Body of pancreas (tissue), 4 donors: ENCODE measurements around the gene TTLL5.

Source experiments
- CTCF ChIP-seq, 7 experiments: fragments of 450-650 bp in 4 of 7; fragments of 200-600 bp in 3 of 7; sonication (generic) in 3 of 7; IDR thresholded peaks; one replicate each; pipeline ENCODE4 v1.5.1; 2016 to 2019; ENCODE audit warnings: antibody characterized with exemption in 7 of 7
- POLR2A ChIP-seq, 3 donors: fragments of 450-650 bp; IDR thresholded peaks; one replicate each; pipeline ENCODE4 v1.6.1; 2016; ENCODE audit warnings: antibody characterized with exemption in 3 of 3, mild to moderate bottlenecking in 2 of 3

- TF ChIP-seq POLR2A (IDR thresholded peaks at IDR 0.05) = no peak
- TF ChIP-seq CTCF (IDR thresholded peaks at IDR 0.05) = peak in 5 of 7 experiments; percentile 19 to 31 (median 29)
Observed at GRCh38 chr14:75884198-75884611, 223.2 kb downstream of the TTLL5 start.
